HepG2 (cell line): ENCODE data around the gene ORMDL3. TPM values are rescaled to one million over a fixed set of nuclear protein-coding genes. Genes with fewer than 3 reads are reported as not detected.

Source experiments
- ARNTL ChIP-seq: sonication (generic); formaldehyde crosslinking; IDR thresholded peaks from 2 replicates; pipeline ENCODE4 v1.4.0; 2020; ENCODE audit warnings: mild to moderate bottlenecking, missing genetic modification reagents
- HOXA5 ChIP-seq: sonication (generic); formaldehyde crosslinking; IDR thresholded peaks from 2 replicates; pipeline ENCODE4 v1.4.0; 2020; ENCODE audit warnings: missing genetic modification reagents
- KDM4B ChIP-seq: sonication (generic); formaldehyde crosslinking; IDR thresholded peaks from 2 replicates; pipeline ENCODE4 v1.4.0; 2020; ENCODE audit warnings: missing genetic modification reagents
- MAFG ChIP-seq: sonication (generic); formaldehyde crosslinking; IDR thresholded peaks from 2 replicates; pipeline ENCODE4 v1.5.1; 2020; ENCODE audit warnings: mild to moderate bottlenecking, missing genetic modification reagents
- NKX3-1 ChIP-seq: sonication (generic); formaldehyde crosslinking; IDR thresholded peaks from 2 replicates; pipeline ENCODE4 v1.5.0; 2020; ENCODE audit warnings: missing genetic modification reagents
- PTBP1 ChIP-seq: fragments of 200-400 bp; formaldehyde crosslinking; IDR thresholded peaks from 2 replicates; pipeline ENCODE4 v1.6.1; 2018; ENCODE audit warnings: low read length, low read depth; ENCODE audit not compliant: poor library complexity, severe bottlenecking
- RORA ChIP-seq: sonication (generic); formaldehyde crosslinking; IDR thresholded peaks from 2 replicates; pipeline ENCODE4 v1.5.0; 2020; ENCODE audit warnings: mild to moderate bottlenecking, missing genetic modification reagents, moderate library complexity
- SNAI1 ChIP-seq: sonication (generic); formaldehyde crosslinking; IDR thresholded peaks from 2 replicates; pipeline ENCODE4 v1.5.0; 2020; ENCODE audit warnings: mild to moderate bottlenecking, missing genetic modification reagents, borderline replicate concordance
- SRSF9 ChIP-seq: fragments of 200-400 bp; formaldehyde crosslinking; IDR thresholded peaks from 2 replicates; pipeline ENCODE4 v1.6.1; 2018; ENCODE audit warnings: borderline replicate concordance, mild to moderate bottlenecking, low read depth, low read length; ENCODE audit not compliant: insufficient read depth, poor library complexity, severe bottlenecking
- ZFP82 ChIP-seq: sonication (generic); formaldehyde crosslinking; IDR thresholded peaks from 2 replicates; pipeline ENCODE4 v1.5.1; 2020; ENCODE audit warnings: mild to moderate bottlenecking, missing genetic modification reagents, borderline replicate concordance
- ZFY ChIP-seq: sonication (generic); formaldehyde crosslinking; IDR thresholded peaks from 2 replicates; pipeline ENCODE4 v1.4.0; 2020; ENCODE audit warnings: missing genetic modification reagents
- ZNF24 ChIP-seq: fragments of 450-650 bp; IDR thresholded peaks from 2 replicates; pipeline ENCODE4 v1.6.1; 2017; ENCODE audit warnings: antibody characterized with exemption, mild to moderate bottlenecking
- ZNF263 ChIP-seq: sonication (generic); formaldehyde crosslinking; IDR thresholded peaks from 2 replicates; pipeline ENCODE4 v1.4.0; 2020; ENCODE audit warnings: missing genetic modification reagents
- ZNF296 ChIP-seq: sonication (generic); formaldehyde crosslinking; conservative IDR thresholded peaks from 2 replicates; pipeline ENCODE4 v1.5.0; 2020; ENCODE audit warnings: mild to moderate bottlenecking, missing genetic modification reagents
- ZNF3 ChIP-seq: IDR thresholded peaks from 2 replicates; pipeline ENCODE4 v1.7.0; 2017; ENCODE audit warnings: inconsistent platforms
- ZNF564 ChIP-seq: sonication (generic); formaldehyde crosslinking; IDR thresholded peaks from 2 replicates; pipeline ENCODE4 v1.8.1; 2023; ENCODE audit warnings: mild to moderate bottlenecking, missing genetic modification reagents
- ZNF772 ChIP-seq: sonication (generic); formaldehyde crosslinking; IDR thresholded peaks from 2 replicates; pipeline ENCODE4 v1.5.0; 2020; ENCODE audit warnings: mild to moderate bottlenecking, missing genetic modification reagents
- ZNF83 ChIP-seq: sonication (generic); formaldehyde crosslinking; IDR thresholded peaks from 2 replicates; pipeline ENCODE4 v1.4.0; 2020; ENCODE audit warnings: missing genetic modification reagents, mild to moderate bottlenecking, borderline replicate concordance
- ZNF878 ChIP-seq: sonication (generic); formaldehyde crosslinking; IDR thresholded peaks from 2 replicates; pipeline ENCODE4 v1.8.1; 2023; ENCODE audit warnings: mild to moderate bottlenecking, missing genetic modification reagents, moderate library complexity
- polyA plus RNA-seq, 8 experiments: library from polyadenylated mRNA; depleted of rRNA in 3 of 8; stranded (reverse) in 7 of 8; unstranded in 1 of 8; fragments of >200 nt; fragmentation: Illumina TruSeq in 4 of 8; extraction: Trizol in 4 of 8; gene quantifications; 2 replicates each; pipeline versions ENCODE4 v1.2.1 to v1.2.3, GENCODE V29; 2011 to 2016; ENCODE audit warnings: low read depth in 4 of 8, missing spikeins in 1 of 8, mixed read lengths in 1 of 8; ENCODE audit not compliant: insufficient read depth in 1 of 8
- total RNA-seq, 5 experiments: library from RNA; depleted of rRNA; stranded (reverse); fragments of >200 nt; fragmentation: Illumina TruSeq; extraction: Trizol; gene quantifications; 2 replicates each; pipeline ENCODE4 v1.2.3, GENCODE V29; 2016; ENCODE audit warnings: low read depth in 1 of 5
- TF ChIP-seq, protein P1 (sequence below): sonication (generic); formaldehyde crosslinking; IDR thresholded peaks from 2 replicates; pipeline ENCODE4 v1.4.0; 2020; ENCODE audit warnings: missing genetic modification reagents
- TF ChIP-seq, protein P2 (sequence below): sonication (generic); formaldehyde crosslinking; IDR thresholded peaks from 2 replicates; pipeline ENCODE4 v1.4.0; 2020; ENCODE audit warnings: missing genetic modification reagents, borderline replicate concordance
- TF ChIP-seq, protein P3 (sequence below): sonication (generic); formaldehyde crosslinking; IDR thresholded peaks from 2 replicates; pipeline ENCODE4 v1.8.1; 2023; ENCODE audit warnings: mild to moderate bottlenecking, missing genetic modification reagents, borderline replicate concordance
- TF ChIP-seq, protein P4 (sequence below): IDR thresholded peaks from 2 replicates; pipeline ENCODE4 v1.6.1; 2016; ENCODE audit warnings: low read depth

ORMDL3 gene
- total and polyA plus RNA-seq, 2 of the 13 experiments (the other 11 are each of a cell fraction or from before 2014, with no cell fraction given), result 181 to 384 TPM

DNA sequence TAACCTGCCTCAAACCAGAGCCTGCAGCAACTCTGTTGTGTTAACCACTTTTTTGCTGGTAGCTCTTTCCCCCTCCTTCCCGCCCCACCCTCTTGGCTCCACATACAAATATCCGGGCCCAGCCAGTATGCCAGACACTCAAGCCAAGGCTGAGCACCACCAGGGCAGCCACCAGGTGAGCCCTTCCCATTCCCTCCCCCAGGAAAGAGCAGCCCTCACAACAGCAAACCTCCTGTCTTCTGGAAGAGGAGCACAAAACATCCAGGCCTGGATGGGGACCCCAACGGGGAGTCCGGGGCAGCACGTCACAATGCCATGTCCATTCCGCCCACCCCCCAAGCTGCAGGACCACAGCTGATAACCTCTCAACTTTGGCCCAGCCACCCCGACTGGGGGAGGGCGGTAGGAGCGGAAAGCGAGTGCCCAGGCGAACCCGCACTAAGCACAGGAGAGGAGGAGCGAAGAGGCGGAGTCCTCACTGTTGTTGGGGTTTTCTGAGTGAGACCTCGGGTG lies 757 bp downstream of the ORMDL3 start (continued):
- TF ChIP-seq NKX3-1 (CRISPR knock-in tag) (no peak), ZNF83 (CRISPR knock-in tag) (no peak), ZNF263 (CRISPR knock-in tag) (peak; percentile 54), ARNTL (CRISPR knock-in tag) (peak; percentile 34), ZNF3 (no peak), ZNF24 (no peak), SRSF9 (no peak), KDM4B (no peak), HOXA5 (CRISPR knock-in tag) (no peak), ZFP82 (0 out of 2 replicates have a peak, but pooled peaks have one; percentile 56), ZFY (no peak; the same call in 1 of the 2 replicates), RORA (no peak), ZNF564 (CRISPR knock-in tag) (no peak), ZNF296 (CRISPR knock-in tag) (no peak), ZNF878 (CRISPR knock-in tag) (peak; percentile 84), SNAI1 (CRISPR knock-in tag) (no peak), MAFG (CRISPR knock-in tag) (no peak), PTBP1 (no peak), ZNF772 (peak; percentile 62)
- TF ChIP-seq, protein P1, sequence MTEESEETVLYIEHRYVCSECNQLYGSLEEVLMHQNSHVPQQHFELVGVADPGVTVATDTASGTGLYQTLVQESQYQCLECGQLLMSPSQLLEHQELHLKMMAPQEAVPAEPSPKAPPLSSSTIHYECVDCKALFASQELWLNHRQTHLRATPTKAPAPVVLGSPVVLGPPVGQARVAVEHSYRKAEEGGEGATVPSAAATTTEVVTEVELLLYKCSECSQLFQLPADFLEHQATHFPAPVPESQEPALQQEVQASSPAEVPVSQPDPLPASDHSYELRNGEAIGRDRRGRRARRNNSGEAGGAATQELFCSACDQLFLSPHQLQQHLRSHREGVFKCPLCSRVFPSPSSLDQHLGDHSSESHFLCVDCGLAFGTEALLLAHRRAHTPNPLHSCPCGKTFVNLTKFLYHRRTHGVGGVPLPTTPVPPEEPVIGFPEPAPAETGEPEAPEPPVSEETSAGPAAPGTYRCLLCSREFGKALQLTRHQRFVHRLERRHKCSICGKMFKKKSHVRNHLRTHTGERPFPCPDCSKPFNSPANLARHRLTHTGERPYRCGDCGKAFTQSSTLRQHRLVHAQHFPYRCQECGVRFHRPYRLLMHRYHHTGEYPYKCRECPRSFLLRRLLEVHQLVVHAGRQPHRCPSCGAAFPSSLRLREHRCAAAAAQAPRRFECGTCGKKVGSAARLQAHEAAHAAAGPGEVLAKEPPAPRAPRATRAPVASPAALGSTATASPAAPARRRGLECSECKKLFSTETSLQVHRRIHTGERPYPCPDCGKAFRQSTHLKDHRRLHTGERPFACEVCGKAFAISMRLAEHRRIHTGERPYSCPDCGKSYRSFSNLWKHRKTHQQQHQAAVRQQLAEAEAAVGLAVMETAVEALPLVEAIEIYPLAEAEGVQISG (CRISPR knock-in tag), result peak; percentile 26; the same call in 1 of the 2 replicates
- TF ChIP-seq, protein P2, sequence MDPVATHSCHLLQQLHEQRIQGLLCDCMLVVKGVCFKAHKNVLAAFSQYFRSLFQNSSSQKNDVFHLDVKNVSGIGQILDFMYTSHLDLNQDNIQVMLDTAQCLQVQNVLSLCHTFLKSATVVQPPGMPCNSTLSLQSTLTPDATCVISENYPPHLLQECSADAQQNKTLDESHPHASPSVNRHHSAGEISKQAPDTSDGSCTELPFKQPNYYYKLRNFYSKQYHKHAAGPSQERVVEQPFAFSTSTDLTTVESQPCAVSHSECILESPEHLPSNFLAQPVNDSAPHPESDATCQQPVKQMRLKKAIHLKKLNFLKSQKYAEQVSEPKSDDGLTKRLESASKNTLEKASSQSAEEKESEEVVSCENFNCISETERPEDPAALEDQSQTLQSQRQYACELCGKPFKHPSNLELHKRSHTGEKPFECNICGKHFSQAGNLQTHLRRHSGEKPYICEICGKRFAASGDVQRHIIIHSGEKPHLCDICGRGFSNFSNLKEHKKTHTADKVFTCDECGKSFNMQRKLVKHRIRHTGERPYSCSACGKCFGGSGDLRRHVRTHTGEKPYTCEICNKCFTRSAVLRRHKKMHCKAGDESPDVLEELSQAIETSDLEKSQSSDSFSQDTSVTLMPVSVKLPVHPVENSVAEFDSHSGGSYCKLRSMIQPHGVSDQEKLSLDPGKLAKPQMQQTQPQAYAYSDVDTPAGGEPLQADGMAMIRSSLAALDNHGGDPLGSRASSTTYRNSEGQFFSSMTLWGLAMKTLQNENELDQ (CRISPR knock-in tag), result no peak
- TF ChIP-seq, protein P3, sequence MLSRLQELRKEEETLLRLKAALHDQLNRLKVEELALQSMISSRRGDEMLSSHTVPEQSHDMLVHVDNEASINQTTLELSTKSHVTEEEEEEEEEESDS (CRISPR knock-in tag), result 0 out of 2 replicates have a peak, but pooled peaks have one; percentile 55
- TF ChIP-seq, protein P4, sequence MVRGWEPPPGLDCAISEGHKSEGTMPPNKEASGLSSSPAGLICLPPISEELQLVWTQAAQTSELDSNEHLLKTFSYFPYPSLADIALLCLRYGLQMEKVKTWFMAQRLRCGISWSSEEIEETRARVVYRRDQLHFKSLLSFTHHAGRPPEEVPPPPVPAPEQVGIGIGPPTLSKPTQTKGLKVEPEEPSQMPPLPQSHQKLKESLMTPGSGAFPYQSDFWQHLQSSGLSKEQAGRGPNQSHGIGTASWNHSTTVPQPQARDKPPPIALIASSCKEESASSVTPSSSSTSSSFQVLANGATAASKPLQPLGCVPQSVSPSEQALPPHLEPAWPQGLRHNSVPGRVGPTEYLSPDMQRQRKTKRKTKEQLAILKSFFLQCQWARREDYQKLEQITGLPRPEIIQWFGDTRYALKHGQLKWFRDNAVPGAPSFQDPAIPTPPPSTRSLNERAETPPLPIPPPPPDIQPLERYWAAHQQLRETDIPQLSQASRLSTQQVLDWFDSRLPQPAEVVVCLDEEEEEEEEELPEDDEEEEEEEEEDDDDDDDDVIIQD (CRISPR knock-in tag), result 0 out of 2 replicates have a peak, but pooled peaks have one; percentile 11
